Activated CD4-positive, alpha-beta T cell treated with anti-CD3 and anti-CD28 coated beads, Interleukin-2, amount 50 U/mL, for 48 hours (primary cell): ENCODE data around the gene IKZF5.

Experiments used
- DNase-seq, 2 experiments: peaks; one replicate each; pipeline ENCODE4 v3.0.0-alpha.2; 2020

IKZF5 gene

GRCh38 chr10:122980209-122981065 is 28.2 kb downstream of the IKZF5 start, which contains the start of gene PSTK:
Gene PSTK (plus strand): TSS chr10:122980401. CDS start chr10:122980480, 79 bp downstream.
- DNase-seq, result peak; percentile 87 to 89

DNA sequence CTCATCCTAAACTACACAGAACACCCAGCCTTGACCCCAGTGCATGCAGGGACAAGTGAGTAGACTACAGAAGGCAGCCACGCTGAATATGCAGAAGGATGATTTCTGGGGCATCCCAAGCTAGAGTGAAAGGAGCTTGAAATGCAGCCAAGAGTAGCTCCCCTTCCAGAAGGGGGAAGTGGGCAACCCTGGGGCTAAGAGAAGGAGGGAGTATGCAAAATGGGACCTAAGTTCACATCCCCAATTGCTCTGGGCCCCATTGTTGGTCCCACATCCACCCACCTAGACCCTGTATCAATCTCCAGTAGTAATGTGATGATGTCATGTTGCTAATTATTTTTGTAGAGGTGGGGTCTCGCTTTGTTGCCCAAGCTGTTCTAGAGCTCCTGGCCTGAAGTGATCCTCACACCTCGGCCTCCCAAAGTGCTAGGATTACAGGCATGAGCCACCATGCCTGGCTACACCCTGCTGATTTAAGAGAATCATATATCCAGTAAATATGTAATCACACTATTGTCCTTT is 34.0 kb downstream of the IKZF5 start:
- DNase-seq, result no peak

DNA sequence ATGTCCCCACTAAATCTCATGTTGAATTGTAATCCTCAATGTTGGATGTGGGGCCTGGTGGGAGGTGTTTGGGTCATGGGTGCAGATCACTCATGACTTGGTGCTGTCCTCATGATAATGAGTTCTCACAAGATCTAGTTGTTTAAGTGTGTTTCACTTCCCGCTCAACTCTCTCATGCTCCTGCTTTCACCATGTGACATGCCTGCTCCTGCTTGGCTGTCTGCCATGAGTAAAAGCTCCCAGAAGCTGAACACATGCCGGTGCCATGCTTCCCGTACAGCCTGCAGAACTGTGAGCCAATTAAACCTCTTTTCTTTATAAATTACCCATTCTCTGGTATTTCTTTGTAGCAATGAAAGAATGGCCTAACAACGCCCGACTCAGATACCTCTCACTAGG is 34.6 kb downstream of the IKZF5 start:
- DNase-seq, result no peak

DNA sequence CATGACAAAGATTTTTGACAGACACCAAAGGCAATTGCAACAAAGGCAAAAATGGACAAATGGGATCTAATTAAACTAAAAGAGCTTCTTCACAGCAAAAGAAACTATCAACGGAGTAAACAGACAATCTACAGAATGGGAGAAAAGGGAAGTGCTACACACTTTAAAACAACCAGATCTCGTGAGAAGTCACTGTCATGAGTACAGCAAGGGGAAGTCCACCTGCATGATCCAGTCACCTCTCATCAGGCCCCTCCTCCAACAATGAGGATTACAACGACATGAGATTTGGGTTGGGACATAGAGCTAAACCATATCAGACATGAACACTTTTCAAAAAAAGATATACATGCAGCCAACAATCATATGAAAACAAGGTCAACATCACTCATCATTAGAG is 39.9 kb downstream of the IKZF5 start:
- DNase-seq, result no peak

GRCh38 chr10:122966879-122967278 is 41.7 kb downstream of the IKZF5 start:
- DNase-seq, result no peak

DNA sequence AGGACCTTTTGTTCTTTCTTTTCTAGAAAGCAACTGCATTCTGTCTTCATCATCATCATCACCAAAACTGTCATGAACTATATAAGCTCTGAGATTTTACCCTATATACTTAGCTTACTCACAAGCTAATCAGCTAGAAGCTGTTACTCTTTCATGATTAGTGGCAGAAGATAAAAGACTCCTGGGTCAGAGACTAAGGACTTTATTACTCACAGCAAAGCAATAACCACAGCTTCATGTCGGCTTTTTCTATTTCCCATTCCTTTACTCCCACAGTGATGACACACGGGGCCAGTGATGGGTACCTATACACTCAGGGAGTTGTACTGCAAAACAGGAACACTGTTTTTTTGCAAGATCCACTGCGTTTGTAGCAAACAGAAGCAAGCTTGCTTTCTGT is 46.2 kb downstream of the IKZF5 start:
- no peak for DNase-seq

DNA sequence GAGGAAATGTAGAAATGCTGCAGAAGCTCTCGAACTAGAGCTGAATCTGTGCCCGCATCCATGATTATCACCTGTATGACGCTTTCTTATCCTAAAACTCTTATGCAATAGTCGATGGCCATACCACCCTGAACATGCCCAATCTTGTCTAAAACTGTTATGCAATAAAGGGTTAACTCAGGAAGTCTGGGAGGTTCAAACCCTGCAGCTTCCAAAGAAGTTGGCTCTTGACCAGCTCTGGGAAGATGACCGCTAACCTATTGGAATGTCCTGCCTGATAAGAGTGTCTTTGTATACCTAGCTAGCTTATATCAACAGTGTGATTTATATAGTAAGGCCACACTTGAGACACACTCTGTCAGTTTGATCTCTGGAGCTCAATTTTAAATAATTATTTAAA is 51.1 kb downstream of the IKZF5 start:
- DNase-seq, result no peak

DNA sequence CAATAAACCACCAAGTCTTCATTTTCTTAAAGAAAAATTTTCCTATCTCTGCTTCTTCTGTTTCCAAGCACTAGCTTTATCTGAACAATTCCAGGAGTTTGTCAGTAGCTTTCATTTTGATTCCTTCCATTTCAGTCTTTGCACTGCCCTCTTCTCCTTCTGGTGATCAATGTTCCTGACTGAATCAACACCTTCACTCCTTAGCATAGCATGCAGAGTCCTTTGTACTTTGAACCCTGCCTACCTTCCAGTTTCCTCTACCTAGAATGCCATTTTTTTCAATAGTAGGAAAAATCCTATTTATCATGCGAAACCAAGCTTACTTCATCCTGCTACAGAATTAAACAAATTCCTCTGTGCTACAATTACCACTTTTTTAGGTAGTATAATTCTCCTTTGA is 52.7 kb downstream of the IKZF5 start:
- DNase-seq, result no peak

- DNase-seq, result no peak
Observed at GRCh38 chr10:122954731-122955050, 53.9 kb downstream of the IKZF5 start.

DNA sequence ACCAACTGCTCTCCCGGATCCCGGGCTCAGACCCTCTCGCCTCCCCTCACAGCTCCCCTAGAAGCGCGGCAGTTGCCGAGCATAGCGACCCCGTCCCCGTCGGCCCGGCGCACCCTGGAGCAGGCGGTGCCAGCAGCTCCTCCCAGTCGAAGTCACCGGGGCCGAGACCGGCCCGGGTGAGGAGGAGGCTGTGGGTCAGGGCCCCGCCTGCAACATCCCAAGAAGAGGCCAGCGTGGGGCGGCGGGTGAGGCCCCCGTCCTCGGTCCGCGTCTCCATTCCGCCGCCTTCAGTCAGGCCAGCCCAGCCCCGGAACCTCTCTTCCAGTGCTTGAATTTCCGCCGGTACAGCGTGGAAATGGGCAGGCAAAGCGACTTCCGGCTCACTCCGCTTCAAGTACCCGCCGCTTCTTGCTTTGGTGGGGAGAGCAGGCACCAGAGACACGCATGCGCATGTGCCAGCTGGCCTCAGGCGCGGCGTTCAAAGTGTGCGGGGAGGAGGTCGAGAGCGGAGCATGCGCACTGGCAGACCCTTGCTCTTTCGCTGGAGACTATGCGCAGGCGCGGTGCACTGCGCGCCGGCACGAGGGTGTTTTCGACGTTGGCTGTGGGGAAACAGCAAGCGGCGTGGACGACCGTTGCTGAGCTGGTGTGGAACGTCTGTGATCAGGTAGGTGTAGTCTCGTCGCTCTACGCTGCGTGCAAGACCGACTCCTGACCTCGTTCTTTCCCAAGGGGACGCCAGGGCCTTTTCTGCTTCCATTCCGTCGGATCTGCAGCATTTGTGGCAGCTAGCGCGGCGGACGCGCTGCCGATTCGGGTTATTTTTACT is 54.5 kb downstream of the IKZF5 start, which contains the start of gene C10orf88:
Gene C10orf88, minus strand, starts transcription at position 326 of the 829 bp plus-strand sequence. Its CDS starts 49 bp downstream, at position 277.
- peak; percentile 95 to 96 for DNase-seq

DNA sequence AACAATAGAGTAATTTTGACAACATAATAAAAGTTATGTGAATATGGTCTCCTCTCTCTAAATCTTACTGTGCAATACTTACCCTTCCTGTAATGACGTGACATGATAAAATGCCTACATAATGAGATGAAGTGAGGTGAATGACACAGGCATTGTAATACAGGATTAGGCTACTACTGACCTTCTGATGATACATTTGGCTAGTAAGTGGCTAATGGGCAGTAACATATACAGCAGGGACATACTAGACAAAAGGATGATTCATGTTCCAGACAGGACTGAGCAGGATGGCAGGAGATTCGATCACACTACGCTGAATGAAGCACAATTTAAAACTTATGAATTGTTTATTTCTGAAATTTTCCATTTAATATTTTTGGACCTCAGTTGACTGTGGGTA is 59.3 kb downstream of the IKZF5 start:
- no peak for DNase-seq
